WTC11 (cell line): ENCODE data around the gene NR2E3. TPM values are rescaled to one million over a fixed set of nuclear protein-coding genes. Genes with fewer than 3 reads are reported as not detected.

ENCODE experiments used
- ATAC-seq: fragments of 200-7000 bp; cut with Tn5 transposase; 2 replicates; pipeline ENCODE4 v1.10.0; 2021; ENCODE audit warnings: mild to moderate bottlenecking, moderate library complexity
- CTCF ChIA-PET: fragments of 300-600 bp; sonication (Branson Sonifier 250); formaldehyde crosslinking; loops from one replicate; lab custom pipeline; 2021; ENCODE audit warnings: antibody characterized with exemption; lab: Charles Lee
- POLR2A ChIA-PET: fragments of 350-600 bp; sonication (Branson Sonifier 250); formaldehyde crosslinking; loops from one replicate; lab custom pipeline; 2021; ENCODE audit warnings: antibody characterized with exemption; lab: Charles Lee
- DNase-seq: peaks from one replicate; pipeline ENCODE4 v3.0.0; 2021; ENCODE audit warnings: low spot score
- H3K27ac Mint-ChIP-seq: 2 replicates; pipeline ENCODE4 v1.8.0; 2021; ENCODE audit warnings: mixed read lengths
- H3K27me3 Mint-ChIP-seq: 2 replicates; pipeline ENCODE4 v1.8.0; 2021; ENCODE audit warnings: low read depth, mild to moderate bottlenecking, moderate library complexity, mixed read lengths
- H3K36me3 Mint-ChIP-seq: 2 replicates; pipeline ENCODE4 v1.8.0; 2021; ENCODE audit warnings: mixed read lengths
- H3K4me1 Mint-ChIP-seq: 2 replicates; pipeline ENCODE4 v1.8.0; 2022; ENCODE audit warnings: mixed read lengths
- H3K4me3 Mint-ChIP-seq: 2 replicates; pipeline ENCODE4 v1.8.0; 2021; ENCODE audit warnings: mild to moderate bottlenecking, moderate library complexity, mixed read lengths
- H3K9me3 Mint-ChIP-seq: 2 replicates; pipeline ENCODE4 v1.8.0; 2021; ENCODE audit warnings: mixed read lengths
- CREB1 ChIP-seq: sonication (generic); formaldehyde crosslinking; IDR thresholded peaks from 2 replicates; pipeline ENCODE4 v1.8.0; 2023; ENCODE audit warnings: mild to moderate bottlenecking, missing genetic modification reagents
- ELF4 ChIP-seq: sonication (generic); formaldehyde crosslinking; IDR thresholded peaks from 2 replicates; pipeline ENCODE4 v1.8.1; 2022; ENCODE audit warnings: low read depth, mild to moderate bottlenecking, moderate library complexity, missing genetic modification reagents
- EMX1 ChIP-seq: fragments of 250-450 bp; sonication (Bioruptor Pico); IDR thresholded peaks from 2 replicates; pipeline ENCODE4 v1.8.0; 2021; ENCODE audit warnings: mild to moderate bottlenecking
- GABPB1 ChIP-seq: sonication (generic); formaldehyde crosslinking; IDR thresholded peaks from 2 replicates; pipeline ENCODE4 v1.8.1; 2023; ENCODE audit warnings: mild to moderate bottlenecking, missing genetic modification reagents
- JUN ChIP-seq: sonication (generic); formaldehyde crosslinking; IDR thresholded peaks from 2 replicates; pipeline ENCODE4 v1.8.0; 2023; ENCODE audit warnings: mild to moderate bottlenecking, missing genetic modification reagents
- KAT7 ChIP-seq: sonication (generic); formaldehyde crosslinking; IDR thresholded peaks from 2 replicates; pipeline ENCODE4 v1.8.1; 2023; ENCODE audit warnings: missing genetic modification reagents, mild to moderate bottlenecking, borderline replicate concordance
- NR3C1 ChIP-seq: sonication (generic); formaldehyde crosslinking; conservative IDR thresholded peaks from 2 replicates; pipeline ENCODE4 v1.8.1; 2023; ENCODE audit warnings: low read depth, mild to moderate bottlenecking, missing genetic modification reagents
- RELA ChIP-seq: sonication (generic); formaldehyde crosslinking; IDR thresholded peaks from 2 replicates; pipeline ENCODE4 v1.8.1; 2022; ENCODE audit warnings: missing genetic modification reagents, mild to moderate bottlenecking, borderline replicate concordance
- RORB ChIP-seq: fragments of 250-450 bp; sonication (Bioruptor Pico); IDR thresholded peaks from 2 replicates; pipeline ENCODE4 v1.9.0; 2021; ENCODE audit warnings: mild to moderate bottlenecking
- SMAD3 ChIP-seq: sonication (generic); formaldehyde crosslinking; IDR thresholded peaks from 2 replicates; pipeline ENCODE4 v1.8.0; 2022; ENCODE audit warnings: missing genetic modification reagents, mild to moderate bottlenecking, borderline replicate concordance
- TEAD4 ChIP-seq: sonication (generic); formaldehyde crosslinking; IDR thresholded peaks from 2 replicates; pipeline ENCODE4 v1.8.0; 2022; ENCODE audit warnings: mild to moderate bottlenecking, missing genetic modification reagents
- ZNF138 ChIP-seq: sonication (generic); formaldehyde crosslinking; conservative IDR thresholded peaks from 2 replicates; pipeline ENCODE4 v1.8.1; 2022; ENCODE audit warnings: mild to moderate bottlenecking, moderate library complexity, missing genetic modification reagents
- ZNF232 ChIP-seq: sonication (generic); formaldehyde crosslinking; IDR thresholded peaks from 2 replicates; pipeline ENCODE4 v1.8.0; 2022; ENCODE audit warnings: mild to moderate bottlenecking, missing genetic modification reagents
- ZNF317 ChIP-seq: sonication (generic); formaldehyde crosslinking; IDR thresholded peaks from 2 replicates; pipeline ENCODE4 v1.8.1; 2023; ENCODE audit warnings: low read depth, mild to moderate bottlenecking, moderate library complexity, missing genetic modification reagents, borderline replicate concordance
- total RNA-seq: library from RNA; stranded (reverse); gene quantifications from 3 replicates; pipeline ENCODE4 v1.2.3, GENCODE V29; 2021
- TF ChIP-seq, protein P1 (sequence below): sonication (generic); formaldehyde crosslinking; IDR thresholded peaks from 2 replicates; pipeline ENCODE4 v1.8.1; 2023; ENCODE audit warnings: mild to moderate bottlenecking, missing genetic modification reagents
- TF ChIP-seq, protein P2 (sequence below): sonication (generic); formaldehyde crosslinking; IDR thresholded peaks from 2 replicates; pipeline ENCODE4 v1.8.0; 2022; ENCODE audit warnings: missing genetic modification reagents
- TF ChIP-seq, protein P3 (sequence below): sonication (generic); formaldehyde crosslinking; IDR thresholded peaks from 2 replicates; pipeline ENCODE4 v1.8.0; 2022; ENCODE audit warnings: mild to moderate bottlenecking, missing genetic modification reagents
- TF ChIP-seq, protein P4 (sequence below): sonication (generic); formaldehyde crosslinking; IDR thresholded peaks from 2 replicates; pipeline ENCODE4 v1.8.1; 2022; ENCODE audit warnings: low read depth, missing genetic modification reagents, borderline replicate concordance
- TF ChIP-seq, protein P5 (sequence below): sonication (generic); formaldehyde crosslinking; IDR thresholded peaks from 2 replicates; pipeline ENCODE4 v1.8.1; 2023; ENCODE audit warnings: mild to moderate bottlenecking, missing genetic modification reagents, moderate library complexity
- TF ChIP-seq, protein P6 (sequence below): sonication (generic); formaldehyde crosslinking; IDR thresholded peaks from 2 replicates; pipeline ENCODE4 v1.8.1; 2023; ENCODE audit warnings: mild to moderate bottlenecking, moderate library complexity, missing genetic modification reagents

The NR2E3 gene
- total RNA-seq, 1 experiment from 2014 or later: 1.4 TPM

DNA sequence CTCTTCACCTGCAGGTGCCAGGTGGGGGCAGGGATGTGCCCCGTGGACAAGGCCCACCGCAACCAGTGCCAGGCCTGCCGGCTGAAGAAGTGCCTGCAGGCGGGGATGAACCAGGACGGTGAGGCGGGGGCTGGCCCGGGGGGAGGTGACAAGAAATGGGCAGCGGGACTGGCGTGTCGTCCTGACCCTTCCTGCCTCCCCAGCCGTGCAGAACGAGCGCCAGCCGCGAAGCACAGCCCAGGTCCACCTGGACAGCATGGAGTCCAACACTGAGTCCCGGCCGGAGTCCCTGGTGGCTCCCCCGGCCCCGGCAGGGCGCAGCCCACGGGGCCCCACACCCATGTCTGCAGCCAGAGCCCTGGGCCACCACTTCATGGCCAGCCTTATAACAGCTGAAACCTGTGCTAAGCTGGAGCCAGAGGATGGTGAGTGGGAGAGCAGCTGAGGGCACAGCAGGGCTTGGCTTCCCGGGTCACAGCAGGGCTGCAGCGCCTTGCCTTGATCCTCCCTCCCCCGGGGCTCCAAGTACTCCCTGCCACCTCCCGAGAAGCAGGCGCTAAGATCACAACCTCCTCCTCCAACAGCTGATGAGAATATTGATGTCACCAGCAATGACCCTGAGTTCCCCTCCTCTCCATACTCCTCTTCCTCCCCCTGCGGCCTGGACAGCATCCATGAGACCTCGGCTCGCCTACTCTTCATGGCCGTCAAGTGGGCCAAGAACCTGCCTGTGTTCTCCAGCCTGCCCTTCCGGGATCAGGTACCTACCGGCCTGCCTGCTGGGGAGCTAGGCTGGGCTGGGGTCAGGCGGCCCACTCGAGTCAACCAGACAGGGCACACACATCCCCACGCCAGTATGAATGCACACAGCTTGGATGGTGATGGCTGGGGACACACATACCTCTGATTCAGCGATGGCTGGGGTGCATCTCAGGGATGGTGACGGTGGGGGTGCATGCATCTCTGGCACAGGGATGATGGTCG, 1.7 kb downstream of the NR2E3 start:
- TF ChIP-seq, protein P1, sequence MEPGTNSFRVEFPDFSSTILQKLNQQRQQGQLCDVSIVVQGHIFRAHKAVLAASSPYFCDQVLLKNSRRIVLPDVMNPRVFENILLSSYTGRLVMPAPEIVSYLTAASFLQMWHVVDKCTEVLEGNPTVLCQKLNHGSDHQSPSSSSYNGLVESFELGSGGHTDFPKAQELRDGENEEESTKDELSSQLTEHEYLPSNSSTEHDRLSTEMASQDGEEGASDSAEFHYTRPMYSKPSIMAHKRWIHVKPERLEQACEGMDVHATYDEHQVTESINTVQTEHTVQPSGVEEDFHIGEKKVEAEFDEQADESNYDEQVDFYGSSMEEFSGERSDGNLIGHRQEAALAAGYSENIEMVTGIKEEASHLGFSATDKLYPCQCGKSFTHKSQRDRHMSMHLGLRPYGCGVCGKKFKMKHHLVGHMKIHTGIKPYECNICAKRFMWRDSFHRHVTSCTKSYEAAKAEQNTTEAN: no peak
- TF ChIP-seq GABPB1 (no peak), JUN (CRISPR knock-in tag) (no peak), KAT7 (CRISPR knock-in tag) (no peak), CREB1 (no peak), RORB (CRISPR knock-in tag) (no peak)
- TF ChIP-seq, protein P2, sequence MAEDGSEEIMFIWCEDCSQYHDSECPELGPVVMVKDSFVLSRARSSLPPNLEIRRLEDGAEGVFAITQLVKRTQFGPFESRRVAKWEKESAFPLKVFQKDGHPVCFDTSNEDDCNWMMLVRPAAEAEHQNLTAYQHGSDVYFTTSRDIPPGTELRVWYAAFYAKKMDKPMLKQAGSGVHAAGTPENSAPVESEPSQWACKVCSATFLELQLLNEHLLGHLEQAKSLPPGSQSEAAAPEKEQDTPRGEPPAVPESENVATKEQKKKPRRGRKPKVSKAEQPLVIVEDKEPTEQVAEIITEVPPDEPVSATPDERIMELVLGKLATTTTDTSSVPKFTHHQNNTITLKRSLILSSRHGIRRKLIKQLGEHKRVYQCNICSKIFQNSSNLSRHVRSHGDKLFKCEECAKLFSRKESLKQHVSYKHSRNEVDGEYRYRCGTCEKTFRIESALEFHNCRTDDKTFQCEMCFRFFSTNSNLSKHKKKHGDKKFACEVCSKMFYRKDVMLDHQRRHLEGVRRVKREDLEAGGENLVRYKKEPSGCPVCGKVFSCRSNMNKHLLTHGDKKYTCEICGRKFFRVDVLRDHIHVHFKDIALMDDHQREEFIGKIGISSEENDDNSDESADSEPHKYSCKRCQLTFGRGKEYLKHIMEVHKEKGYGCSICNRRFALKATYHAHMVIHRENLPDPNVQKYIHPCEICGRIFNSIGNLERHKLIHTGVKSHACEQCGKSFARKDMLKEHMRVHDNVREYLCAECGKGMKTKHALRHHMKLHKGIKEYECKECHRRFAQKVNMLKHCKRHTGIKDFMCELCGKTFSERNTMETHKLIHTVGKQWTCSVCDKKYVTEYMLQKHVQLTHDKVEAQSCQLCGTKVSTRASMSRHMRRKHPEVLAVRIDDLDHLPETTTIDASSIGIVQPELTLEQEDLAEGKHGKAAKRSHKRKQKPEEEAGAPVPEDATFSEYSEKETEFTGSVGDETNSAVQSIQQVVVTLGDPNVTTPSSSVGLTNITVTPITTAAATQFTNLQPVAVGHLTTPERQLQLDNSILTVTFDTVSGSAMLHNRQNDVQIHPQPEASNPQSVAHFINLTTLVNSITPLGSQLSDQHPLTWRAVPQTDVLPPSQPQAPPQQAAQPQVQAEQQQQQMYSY: no peak
- TF ChIP-seq, protein P3, sequence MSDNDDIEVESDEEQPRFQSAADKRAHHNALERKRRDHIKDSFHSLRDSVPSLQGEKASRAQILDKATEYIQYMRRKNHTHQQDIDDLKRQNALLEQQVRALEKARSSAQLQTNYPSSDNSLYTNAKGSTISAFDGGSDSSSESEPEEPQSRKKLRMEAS (CRISPR knock-in tag): no peak
- TF ChIP-seq, protein P4, sequence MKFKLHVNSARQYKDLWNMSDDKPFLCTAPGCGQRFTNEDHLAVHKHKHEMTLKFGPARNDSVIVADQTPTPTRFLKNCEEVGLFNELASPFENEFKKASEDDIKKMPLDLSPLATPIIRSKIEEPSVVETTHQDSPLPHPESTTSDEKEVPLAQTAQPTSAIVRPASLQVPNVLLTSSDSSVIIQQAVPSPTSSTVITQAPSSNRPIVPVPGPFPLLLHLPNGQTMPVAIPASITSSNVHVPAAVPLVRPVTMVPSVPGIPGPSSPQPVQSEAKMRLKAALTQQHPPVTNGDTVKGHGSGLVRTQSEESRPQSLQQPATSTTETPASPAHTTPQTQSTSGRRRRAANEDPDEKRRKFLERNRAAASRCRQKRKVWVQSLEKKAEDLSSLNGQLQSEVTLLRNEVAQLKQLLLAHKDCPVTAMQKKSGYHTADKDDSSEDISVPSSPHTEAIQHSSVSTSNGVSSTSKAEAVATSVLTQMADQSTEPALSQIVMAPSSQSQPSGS (CRISPR knock-in tag): no peak
- TF ChIP-seq, protein P5, sequence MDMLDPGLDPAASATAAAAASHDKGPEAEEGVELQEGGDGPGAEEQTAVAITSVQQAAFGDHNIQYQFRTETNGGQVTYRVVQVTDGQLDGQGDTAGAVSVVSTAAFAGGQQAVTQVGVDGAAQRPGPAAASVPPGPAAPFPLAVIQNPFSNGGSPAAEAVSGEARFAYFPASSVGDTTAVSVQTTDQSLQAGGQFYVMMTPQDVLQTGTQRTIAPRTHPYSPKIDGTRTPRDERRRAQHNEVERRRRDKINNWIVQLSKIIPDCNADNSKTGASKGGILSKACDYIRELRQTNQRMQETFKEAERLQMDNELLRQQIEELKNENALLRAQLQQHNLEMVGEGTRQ (CRISPR knock-in tag): no peak
- H3K4me1 Mint-ChIP-seq: peaks cover 21% of the 10 kb centered on the region
- ChIA-PET POLR2A (no interaction called here), CTCF (no interaction called here)
- no peak overlapping the region for H3K4me3 Mint-ChIP-seq
- H3K36me3 Mint-ChIP-seq: no peaks in the 10 kb centered on the region
- H3K9me3 Mint-ChIP-seq: no peaks in the 10 kb centered on the region
- no peaks in the 10 kb centered on the region; the same call in 1 of the 2 replicates for H3K27me3 Mint-ChIP-seq
- H3K27ac Mint-ChIP-seq: no peak overlapping the region
- ATAC-seq (no peak), DNase-seq (no peak)

DNA sequence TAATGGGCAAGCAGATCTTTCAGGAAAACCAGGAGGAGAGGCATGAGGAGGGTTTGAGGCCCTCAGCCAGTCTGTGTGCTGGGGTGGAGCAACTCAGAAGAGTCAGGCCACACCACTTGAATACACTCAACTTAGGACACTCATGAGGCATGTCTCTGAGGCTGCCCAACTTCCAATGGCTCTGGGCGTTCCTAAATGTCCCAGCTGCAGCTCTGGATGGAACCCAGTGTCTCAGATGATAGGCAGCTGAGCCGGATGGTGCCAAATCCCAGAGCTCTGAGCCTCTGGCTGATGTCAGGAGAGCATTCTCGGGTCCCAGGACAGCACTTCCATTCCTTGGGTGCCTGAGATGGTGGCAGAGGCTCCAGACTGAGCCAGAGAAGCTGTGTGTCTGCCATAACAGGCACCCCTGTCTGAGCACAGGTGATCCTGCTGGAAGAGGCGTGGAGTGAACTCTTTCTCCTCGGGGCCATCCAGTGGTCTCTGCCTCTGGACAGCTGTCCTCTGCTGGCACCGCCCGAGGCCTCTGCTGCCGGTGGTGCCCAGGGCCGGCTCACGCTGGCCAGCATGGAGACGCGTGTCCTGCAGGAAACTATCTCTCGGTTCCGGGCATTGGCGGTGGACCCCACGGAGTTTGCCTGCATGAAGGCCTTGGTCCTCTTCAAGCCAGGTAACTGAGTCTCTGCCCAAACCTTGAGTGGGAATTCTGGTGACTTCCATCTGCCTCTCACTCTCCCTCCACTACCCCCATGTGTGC, 2.8 kb downstream of the NR2E3 start:
- TF ChIP-seq SMAD3 (no peak), ZNF138 (CRISPR knock-in tag) (no peak), ZNF232 (no peak), RELA (CRISPR knock-in tag) (no peak), ELF4 (CRISPR knock-in tag) (no peak), EMX1 (CRISPR knock-in tag) (no peak), ZNF317 (CRISPR knock-in tag) (no peak), NR3C1 (CRISPR knock-in tag) (no peak), TEAD4 (CRISPR knock-in tag) (no peak)
- TF ChIP-seq, protein P6, sequence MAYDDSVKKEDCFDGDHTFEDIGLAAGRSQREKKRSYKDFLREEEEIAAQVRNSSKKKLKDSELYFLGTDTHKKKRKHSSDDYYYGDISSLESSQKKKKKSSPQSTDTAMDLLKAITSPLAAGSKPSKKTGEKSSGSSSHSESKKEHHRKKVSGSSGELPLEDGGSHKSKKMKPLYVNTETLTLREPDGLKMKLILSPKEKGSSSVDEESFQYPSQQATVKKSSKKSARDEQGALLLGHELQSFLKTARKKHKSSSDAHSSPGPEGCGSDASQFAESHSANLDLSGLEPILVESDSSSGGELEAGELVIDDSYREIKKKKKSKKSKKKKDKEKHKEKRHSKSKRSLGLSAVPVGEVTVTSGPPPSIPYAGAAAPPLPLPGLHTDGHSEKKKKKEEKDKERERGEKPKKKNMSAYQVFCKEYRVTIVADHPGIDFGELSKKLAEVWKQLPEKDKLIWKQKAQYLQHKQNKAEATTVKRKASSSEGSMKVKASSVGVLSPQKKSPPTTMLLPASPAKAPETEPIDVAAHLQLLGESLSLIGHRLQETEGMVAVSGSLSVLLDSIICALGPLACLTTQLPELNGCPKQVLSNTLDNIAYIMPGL: no peak
- POLR2A ChIA-PET: no interaction called here
- ATAC-seq (no peak), DNase-seq (no peak)
- no peaks in the 10 kb centered on the region for H3K36me3 Mint-ChIP-seq
- H3K27me3 Mint-ChIP-seq: no peaks in the 10 kb centered on the region; the same call in 1 of the 2 replicates
- peaks cover 4% of the 10 kb centered on the region for H3K9me3 Mint-ChIP-seq
- H3K4me1 Mint-ChIP-seq: peaks cover 10% of the 10 kb centered on the region
- H3K27ac Mint-ChIP-seq: no peak overlapping the region
- CTCF ChIA-PET: interaction anchor here (0.6 kb wide), 1 partner anchor 984 kb away, joined by 3 read pairs; no protein-coding TSS in a partner anchor
- no peak overlapping the region for H3K4me3 Mint-ChIP-seq
